GM23338 (cell line): ENCODE measurements around the gene UBR2. TPM values are rescaled to one million over a fixed set of nuclear protein-coding genes. Genes with fewer than 3 reads are reported as not detected.

Source experiments
- ATAC-seq: fragments of 200-7000 bp; cut with Tn5 transposase; 3 replicates; pipeline ENCODE4 v1.9.1; 2020
- DNase-seq: peaks from one replicate; pipeline ENCODE4 v3.0.0-alpha.2; 2015; ENCODE audit warnings: low spot score
- H2AFZ ChIP-seq: fragments of 200-600 bp; sonication (generic); 2 replicates; pipeline ENCODE4 v1.8.0; 2016; ENCODE audit warnings: antibody characterized with exemption, mild to moderate bottlenecking, moderate library complexity
- H3F3A ChIP-seq: fragments of 200-600 bp; sonication (generic); replicated peaks from 2 replicates; pipeline ENCODE4 v1.8.0; 2017; ENCODE audit warnings: antibody characterized with exemption, mixed run types, low read depth
- H3K27ac ChIP-seq: fragments of 200-600 bp; sonication (generic); 2 replicates; pipeline ENCODE4 v1.6.1; 2016; ENCODE audit warnings: low read depth
- H3K27me3 ChIP-seq: fragments of 200-600 bp; sonication (generic); 2 replicates; pipeline ENCODE4 v1.8.0; 2016; ENCODE audit warnings: mild to moderate bottlenecking, mixed run types, moderate library complexity; ENCODE audit not compliant: insufficient read depth
- H3K36me3 ChIP-seq: fragments of 200-600 bp; sonication (generic); 2 replicates; pipeline ENCODE4 v1.8.0; 2016; ENCODE audit warnings: mild to moderate bottlenecking; ENCODE audit not compliant: insufficient read depth
- H3K4me1 ChIP-seq: fragments of 200-600 bp; sonication (generic); 2 replicates; pipeline ENCODE4 v1.8.0; 2016; ENCODE audit warnings: mild to moderate bottlenecking, moderate library complexity; ENCODE audit not compliant: insufficient read depth
- H3K4me2 ChIP-seq: fragments of 200-600 bp; sonication (generic); 2 replicates; pipeline ENCODE4 v1.7.1; 2017; ENCODE audit warnings: mixed run types
- H3K4me3 ChIP-seq: fragments of 200-600 bp; sonication (generic); 2 replicates; pipeline ENCODE4 v1.6.1; 2016; ENCODE audit warnings: mixed run types
- H3K79me2 ChIP-seq: fragments of 200-600 bp; sonication (generic); replicated peaks from 2 replicates; pipeline ENCODE4 v1.8.0; 2017; ENCODE audit warnings: mild to moderate bottlenecking; ENCODE audit not compliant: insufficient read depth
- H3K9me2 ChIP-seq: fragments of 200-600 bp; sonication (generic); 2 replicates; pipeline ENCODE4 v1.8.0; 2017; ENCODE audit not compliant: insufficient read depth
- H4K20me1 ChIP-seq: fragments of 200-600 bp; sonication (generic); replicated peaks from 2 replicates; pipeline ENCODE4 v1.8.0; 2017; ENCODE audit warnings: mild to moderate bottlenecking; ENCODE audit not compliant: insufficient read depth
- H3K27ac Mint-ChIP-seq: 2 replicates; pipeline ENCODE4 v1.8.0; 2020; ENCODE audit warnings: inconsistent platforms, mild to moderate bottlenecking, moderate library complexity, mixed read lengths
- H3K27me3 Mint-ChIP-seq: 3 replicates; pipeline ENCODE4 v1.8.0; 2022; ENCODE audit warnings: low read depth, mild to moderate bottlenecking, moderate library complexity, mixed read lengths, inconsistent platforms; ENCODE audit not compliant: insufficient read depth, poor library complexity
- H3K36me3 Mint-ChIP-seq: 3 replicates; pipeline ENCODE4 v1.8.0; 2021; ENCODE audit warnings: low read depth, mild to moderate bottlenecking, inconsistent platforms, moderate library complexity, mixed read lengths
- H3K4me1 Mint-ChIP-seq: 3 replicates; pipeline ENCODE4 v1.8.0; 2020; ENCODE audit warnings: mild to moderate bottlenecking, inconsistent platforms, mixed read lengths
- H3K4me3 Mint-ChIP-seq: 3 replicates; pipeline ENCODE4 v1.8.0; 2021; ENCODE audit warnings: moderate library complexity, mild to moderate bottlenecking, inconsistent platforms, mixed read lengths
- H3K9me3 Mint-ChIP-seq: 3 replicates; pipeline ENCODE4 v1.8.0; 2020; ENCODE audit warnings: moderate library complexity, mild to moderate bottlenecking, inconsistent platforms, mixed read lengths
- CREB1 ChIP-seq: fragments of 250-450 bp; sonication (Bioruptor Pico); IDR thresholded peaks from 2 replicates; pipeline ENCODE4 v1.5.0; 2020; ENCODE audit warnings: low read depth, mild to moderate bottlenecking, moderate library complexity
- EZH2 ChIP-seq: fragments of 200-600 bp; sonication (generic); IDR thresholded peaks from one replicate; pipeline ENCODE4 v1.8.0; 2017; ENCODE audit warnings: antibody characterized with exemption, mild to moderate bottlenecking, low read depth; ENCODE audit not compliant: unreplicated experiment
- EZH2phosphoT487 ChIP-seq: fragments of 200-600 bp; sonication (generic); IDR thresholded peaks from one replicate; pipeline ENCODE4 v1.8.1; 2018; ENCODE audit warnings: antibody characterized with exemption; ENCODE audit not compliant: unreplicated experiment
- JUNB ChIP-seq: IDR thresholded peaks from one replicate; pipeline ENCODE4 v1.6.1; 2016; ENCODE audit warnings: antibody characterized with exemption; ENCODE audit not compliant: unreplicated experiment
- NANOG ChIP-seq: IDR thresholded peaks from 2 replicates; pipeline ENCODE4 v1.6.1; 2016; ENCODE audit warnings: antibody characterized with exemption, borderline replicate concordance
- POLR2AphosphoS5 ChIP-seq: IDR thresholded peaks from 2 replicates; pipeline ENCODE4 v1.6.1; 2016; ENCODE audit warnings: antibody characterized with exemption, low read depth
- STAT1 ChIP-seq: IDR thresholded peaks from one replicate; pipeline ENCODE4 v1.6.1; 2016; ENCODE audit warnings: antibody characterized with exemption; ENCODE audit not compliant: unreplicated experiment
- ZNF114 ChIP-seq: fragments of 250-450 bp; sonication (Bioruptor Pico); IDR thresholded peaks from 2 replicates; pipeline ENCODE4 v1.5.0; 2020; ENCODE audit warnings: mild to moderate bottlenecking, moderate library complexity
- ZNF331 ChIP-seq: fragments of 250-450 bp; sonication (Bioruptor Pico); IDR thresholded peaks from 2 replicates; pipeline ENCODE4 v1.5.0; 2020; ENCODE audit warnings: low read depth, mild to moderate bottlenecking, moderate library complexity
- polyA plus RNA-seq: library from polyadenylated mRNA; unstranded; fragments of >200 nt; fragmentation: Nextera tagmentation; extraction: Ambion mirVana; gene quantifications from 2 replicates; pipeline ENCODE4 v1.2.1, GENCODE V29; 2016
- total RNA-seq: library from RNA; depleted of rRNA; stranded (reverse); fragments of >200 nt; shearing (Covaris generic); gene quantifications from 2 replicates; pipeline ENCODE4 v1.2.3, GENCODE V29; 2014
- TF ChIP-seq, protein P1 (sequence below): IDR thresholded peaks from one replicate; pipeline ENCODE4 v1.6.1; 2018; ENCODE audit warnings: antibody characterized with exemption; ENCODE audit not compliant: unreplicated experiment
- TF ChIP-seq, protein P2 (sequence below), 2 experiments: fragments of 200-600 bp in 1 of 2; sonication (generic) in 1 of 2; conservative IDR thresholded peaks; 2 replicates each; pipeline versions ENCODE4 v1.5.1 to v1.6.1; 2016 to 2017; ENCODE audit warnings: antibody characterized with exemption in 2 of 2, low read depth in 2 of 2, mild to moderate bottlenecking in 2 of 2, moderate library complexity in 1 of 2
- TF ChIP-seq, protein P3 (sequence below): IDR thresholded peaks from 2 replicates; pipeline ENCODE4 v1.6.1; 2016; ENCODE audit warnings: antibody characterized with exemption
- TF ChIP-seq, protein P4 (sequence below): fragments of 250-450 bp; sonication (Bioruptor Pico); IDR thresholded peaks from 2 replicates; pipeline ENCODE4 v1.5.0; 2020; ENCODE audit warnings: mild to moderate bottlenecking, moderate library complexity

UBR2 gene
- total and polyA plus RNA-seq, 2 experiments from 2014 or later: 6.7 to 21.2 TPM

DNA sequence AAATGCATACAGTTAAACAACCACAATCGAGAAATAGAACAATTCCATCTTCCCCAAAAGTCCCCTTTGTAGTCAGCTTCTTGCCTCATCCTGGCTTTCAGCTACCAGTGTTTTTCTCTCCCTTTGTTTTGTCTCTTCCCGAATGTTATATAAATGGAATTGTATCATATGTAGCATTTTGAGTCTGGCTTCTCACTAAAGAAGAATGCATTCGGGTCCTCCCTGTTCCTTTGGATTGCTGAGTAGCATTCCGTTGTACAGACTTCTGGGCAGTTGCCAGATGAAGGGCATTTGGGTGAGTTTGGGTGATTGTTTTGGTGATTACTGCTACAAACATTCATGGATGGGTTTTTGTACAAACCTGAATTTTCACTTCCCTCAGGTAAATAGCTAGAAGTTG, 130.8 kb downstream of the UBR2 start:
- no peaks in the 10 kb centered on the region for H3K79me2 ChIP-seq
- H3K27me3 ChIP-seq: no peaks in the 10 kb centered on the region
- no peak overlapping the region for H3K4me3 Mint-ChIP-seq
- no peaks in the 10 kb centered on the region for H3F3A ChIP-seq
- H3K36me3 Mint-ChIP-seq: peaks cover 31% of the 10 kb centered on the region
- peaks cover 25% of the 10 kb centered on the region; the same call in 1 of the 2 replicates for H3K36me3 ChIP-seq
- H4K20me1 ChIP-seq: no peaks in the 10 kb centered on the region
- H3K4me1 Mint-ChIP-seq: no peaks in the 10 kb centered on the region
- no peak overlapping the region for H3K4me3 ChIP-seq
- H3K27ac Mint-ChIP-seq: no peak overlapping the region
- DNase-seq (no peak), ATAC-seq (no peak)
- H3K27me3 Mint-ChIP-seq: peaks cover 9% of the 10 kb centered on the region
- no peak overlapping the region for H2AFZ ChIP-seq
- no peak overlapping the region for H3K4me2 ChIP-seq
- H3K4me1 ChIP-seq: no peaks in the 10 kb centered on the region
- H3K27ac ChIP-seq: no peak overlapping the region
- no peaks in the 10 kb centered on the region for H3K9me3 Mint-ChIP-seq
- no peaks in the 10 kb centered on the region for H3K9me2 ChIP-seq
- no peak for TF ChIP-seq NANOG
- no peak for TF ChIP-seq ZNF331 (CRISPR knock-in tag)
- TF ChIP-seq EZH2phosphoT487: no peak
- no peak for TF ChIP-seq EZH2
- TF ChIP-seq CREB1 (CRISPR knock-in tag): no peak
- TF ChIP-seq, protein P1, sequence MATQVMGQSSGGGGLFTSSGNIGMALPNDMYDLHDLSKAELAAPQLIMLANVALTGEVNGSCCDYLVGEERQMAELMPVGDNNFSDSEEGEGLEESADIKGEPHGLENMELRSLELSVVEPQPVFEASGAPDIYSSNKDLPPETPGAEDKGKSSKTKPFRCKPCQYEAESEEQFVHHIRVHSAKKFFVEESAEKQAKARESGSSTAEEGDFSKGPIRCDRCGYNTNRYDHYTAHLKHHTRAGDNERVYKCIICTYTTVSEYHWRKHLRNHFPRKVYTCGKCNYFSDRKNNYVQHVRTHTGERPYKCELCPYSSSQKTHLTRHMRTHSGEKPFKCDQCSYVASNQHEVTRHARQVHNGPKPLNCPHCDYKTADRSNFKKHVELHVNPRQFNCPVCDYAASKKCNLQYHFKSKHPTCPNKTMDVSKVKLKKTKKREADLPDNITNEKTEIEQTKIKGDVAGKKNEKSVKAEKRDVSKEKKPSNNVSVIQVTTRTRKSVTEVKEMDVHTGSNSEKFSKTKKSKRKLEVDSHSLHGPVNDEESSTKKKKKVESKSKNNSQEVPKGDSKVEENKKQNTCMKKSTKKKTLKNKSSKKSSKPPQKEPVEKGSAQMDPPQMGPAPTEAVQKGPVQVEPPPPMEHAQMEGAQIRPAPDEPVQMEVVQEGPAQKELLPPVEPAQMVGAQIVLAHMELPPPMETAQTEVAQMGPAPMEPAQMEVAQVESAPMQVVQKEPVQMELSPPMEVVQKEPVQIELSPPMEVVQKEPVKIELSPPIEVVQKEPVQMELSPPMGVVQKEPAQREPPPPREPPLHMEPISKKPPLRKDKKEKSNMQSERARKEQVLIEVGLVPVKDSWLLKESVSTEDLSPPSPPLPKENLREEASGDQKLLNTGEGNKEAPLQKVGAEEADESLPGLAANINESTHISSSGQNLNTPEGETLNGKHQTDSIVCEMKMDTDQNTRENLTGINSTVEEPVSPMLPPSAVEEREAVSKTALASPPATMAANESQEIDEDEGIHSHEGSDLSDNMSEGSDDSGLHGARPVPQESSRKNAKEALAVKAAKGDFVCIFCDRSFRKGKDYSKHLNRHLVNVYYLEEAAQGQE: no peak
- no peak for TF ChIP-seq STAT1
- TF ChIP-seq, protein P2, sequence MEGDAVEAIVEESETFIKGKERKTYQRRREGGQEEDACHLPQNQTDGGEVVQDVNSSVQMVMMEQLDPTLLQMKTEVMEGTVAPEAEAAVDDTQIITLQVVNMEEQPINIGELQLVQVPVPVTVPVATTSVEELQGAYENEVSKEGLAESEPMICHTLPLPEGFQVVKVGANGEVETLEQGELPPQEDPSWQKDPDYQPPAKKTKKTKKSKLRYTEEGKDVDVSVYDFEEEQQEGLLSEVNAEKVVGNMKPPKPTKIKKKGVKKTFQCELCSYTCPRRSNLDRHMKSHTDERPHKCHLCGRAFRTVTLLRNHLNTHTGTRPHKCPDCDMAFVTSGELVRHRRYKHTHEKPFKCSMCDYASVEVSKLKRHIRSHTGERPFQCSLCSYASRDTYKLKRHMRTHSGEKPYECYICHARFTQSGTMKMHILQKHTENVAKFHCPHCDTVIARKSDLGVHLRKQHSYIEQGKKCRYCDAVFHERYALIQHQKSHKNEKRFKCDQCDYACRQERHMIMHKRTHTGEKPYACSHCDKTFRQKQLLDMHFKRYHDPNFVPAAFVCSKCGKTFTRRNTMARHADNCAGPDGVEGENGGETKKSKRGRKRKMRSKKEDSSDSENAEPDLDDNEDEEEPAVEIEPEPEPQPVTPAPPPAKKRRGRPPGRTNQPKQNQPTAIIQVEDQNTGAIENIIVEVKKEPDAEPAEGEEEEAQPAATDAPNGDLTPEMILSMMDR (conservative IDR thresholded peaks at IDR 0.05; ENCODE audit: low read depth in 2 of 2): no peak
- TF ChIP-seq, protein P3, sequence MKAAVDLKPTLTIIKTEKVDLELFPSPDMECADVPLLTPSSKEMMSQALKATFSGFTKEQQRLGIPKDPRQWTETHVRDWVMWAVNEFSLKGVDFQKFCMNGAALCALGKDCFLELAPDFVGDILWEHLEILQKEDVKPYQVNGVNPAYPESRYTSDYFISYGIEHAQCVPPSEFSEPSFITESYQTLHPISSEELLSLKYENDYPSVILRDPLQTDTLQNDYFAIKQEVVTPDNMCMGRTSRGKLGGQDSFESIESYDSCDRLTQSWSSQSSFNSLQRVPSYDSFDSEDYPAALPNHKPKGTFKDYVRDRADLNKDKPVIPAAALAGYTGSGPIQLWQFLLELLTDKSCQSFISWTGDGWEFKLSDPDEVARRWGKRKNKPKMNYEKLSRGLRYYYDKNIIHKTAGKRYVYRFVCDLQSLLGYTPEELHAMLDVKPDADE: no peak
- TF ChIP-seq ZNF114 (CRISPR knock-in tag): no peak
- TF ChIP-seq, protein P4, sequence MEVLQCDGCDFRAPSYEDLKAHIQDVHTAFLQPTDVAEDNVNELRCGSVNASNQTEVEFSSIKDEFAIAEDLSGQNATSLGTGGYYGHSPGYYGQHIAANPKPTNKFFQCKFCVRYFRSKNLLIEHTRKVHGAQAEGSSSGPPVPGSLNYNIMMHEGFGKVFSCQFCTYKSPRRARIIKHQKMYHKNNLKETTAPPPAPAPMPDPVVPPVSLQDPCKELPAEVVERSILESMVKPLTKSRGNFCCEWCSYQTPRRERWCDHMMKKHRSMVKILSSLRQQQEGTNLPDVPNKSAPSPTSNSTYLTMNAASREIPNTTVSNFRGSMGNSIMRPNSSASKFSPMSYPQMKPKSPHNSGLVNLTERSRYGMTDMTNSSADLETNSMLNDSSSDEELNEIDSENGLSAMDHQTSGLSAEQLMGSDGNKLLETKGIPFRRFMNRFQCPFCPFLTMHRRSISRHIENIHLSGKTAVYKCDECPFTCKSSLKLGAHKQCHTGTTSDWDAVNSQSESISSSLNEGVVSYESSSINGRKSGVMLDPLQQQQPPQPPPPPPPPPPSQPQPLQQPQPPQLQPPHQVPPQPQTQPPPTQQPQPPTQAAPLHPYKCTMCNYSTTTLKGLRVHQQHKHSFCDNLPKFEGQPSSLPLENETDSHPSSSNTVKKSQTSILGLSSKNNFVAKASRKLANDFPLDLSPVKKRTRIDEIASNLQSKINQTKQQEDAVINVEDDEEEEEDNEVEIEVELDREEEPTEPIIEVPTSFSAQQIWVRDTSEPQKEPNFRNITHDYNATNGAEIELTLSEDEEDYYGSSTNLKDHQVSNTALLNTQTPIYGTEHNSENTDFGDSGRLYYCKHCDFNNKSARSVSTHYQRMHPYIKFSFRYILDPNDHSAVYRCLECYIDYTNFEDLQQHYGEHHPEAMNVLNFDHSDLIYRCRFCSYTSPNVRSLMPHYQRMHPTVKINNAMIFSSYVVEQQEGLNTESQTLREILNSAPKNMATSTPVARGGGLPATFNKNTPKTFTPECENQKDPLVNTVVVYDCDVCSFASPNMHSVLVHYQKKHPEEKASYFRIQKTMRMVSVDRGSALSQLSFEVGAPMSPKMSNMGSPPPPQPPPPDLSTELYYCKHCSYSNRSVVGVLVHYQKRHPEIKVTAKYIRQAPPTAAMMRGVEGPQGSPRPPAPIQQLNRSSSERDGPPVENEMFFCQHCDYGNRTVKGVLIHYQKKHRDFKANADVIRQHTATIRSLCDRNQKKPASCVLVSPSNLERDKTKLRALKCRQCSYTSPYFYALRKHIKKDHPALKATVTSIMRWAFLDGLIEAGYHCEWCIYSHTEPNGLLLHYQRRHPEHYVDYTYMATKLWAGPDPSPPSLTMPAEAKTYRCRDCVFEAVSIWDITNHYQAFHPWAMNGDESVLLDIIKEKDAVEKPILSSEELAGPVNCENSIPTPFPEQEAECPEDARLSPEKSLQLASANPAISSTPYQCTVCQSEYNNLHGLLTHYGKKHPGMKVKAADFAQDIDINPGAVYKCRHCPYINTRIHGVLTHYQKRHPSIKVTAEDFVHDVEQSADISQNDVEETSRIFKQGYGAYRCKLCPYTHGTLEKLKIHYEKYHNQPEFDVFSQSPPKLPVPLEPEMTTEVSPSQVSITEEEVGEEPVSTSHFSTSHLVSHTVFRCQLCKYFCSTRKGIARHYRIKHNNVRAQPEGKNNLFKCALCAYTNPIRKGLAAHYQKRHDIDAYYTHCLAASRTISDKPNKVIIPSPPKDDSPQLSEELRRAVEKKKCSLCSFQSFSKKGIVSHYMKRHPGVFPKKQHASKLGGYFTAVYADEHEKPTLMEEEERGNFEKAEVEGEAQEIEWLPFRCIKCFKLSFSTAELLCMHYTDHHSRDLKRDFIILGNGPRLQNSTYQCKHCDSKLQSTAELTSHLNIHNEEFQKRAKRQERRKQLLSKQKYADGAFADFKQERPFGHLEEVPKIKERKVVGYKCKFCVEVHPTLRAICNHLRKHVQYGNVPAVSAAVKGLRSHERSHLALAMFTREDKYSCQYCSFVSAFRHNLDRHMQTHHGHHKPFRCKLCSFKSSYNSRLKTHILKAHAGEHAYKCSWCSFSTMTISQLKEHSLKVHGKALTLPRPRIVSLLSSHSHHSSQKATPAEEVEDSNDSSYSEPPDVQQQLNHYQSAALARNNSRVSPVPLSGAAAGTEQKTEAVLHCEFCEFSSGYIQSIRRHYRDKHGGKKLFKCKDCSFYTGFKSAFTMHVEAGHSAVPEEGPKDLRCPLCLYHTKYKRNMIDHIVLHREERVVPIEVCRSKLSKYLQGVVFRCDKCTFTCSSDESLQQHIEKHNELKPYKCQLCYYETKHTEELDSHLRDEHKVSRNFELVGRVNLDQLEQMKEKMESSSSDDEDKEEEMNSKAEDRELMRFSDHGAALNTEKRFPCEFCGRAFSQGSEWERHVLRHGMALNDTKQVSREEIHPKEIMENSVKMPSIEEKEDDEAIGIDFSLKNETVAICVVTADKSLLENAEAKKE (CRISPR knock-in tag): no peak
- no peak for TF ChIP-seq POLR2AphosphoS5
- TF ChIP-seq JUNB: no peak
